Activated naive CD4-positive, alpha-beta T cell treated with anti-CD3 and anti-CD28 coated beads, Interleukin-2, amount 10 ng/mL, durations not matched to agents 5 hours and 36 hours (primary cell): ENCODE measurements around the gene SLC43A3. TPM values are rescaled to one million over a fixed set of nuclear protein-coding genes. Genes with fewer than 3 reads are reported as not detected.

ENCODE experiments used
- total RNA-seq, 2 experiments: library from RNA; stranded (reverse); gene quantifications; one replicate each; pipeline ENCODE4 v1.2.3, GENCODE V29; 2021

SLC43A3 gene
- 10 to 100 TPM; 70.4 to 77.6 TPM for total RNA-seq

GRCh38 chr11:57426929-57427726 is at the start of gene SLC43A3:
Gene SLC43A3 (minus strand): TSS chr11:57427121. CDS start chr11:57426172, 949 bp downstream.

GRCh38 chr11:57460022-57460757 is 33.3 kb upstream of the SLC43A3 start, which contains the start of gene RTN4RL2:
Gene RTN4RL2 (plus strand): TSS chr11:57460528. CDS start chr11:57460866, 338 bp downstream.

GRCh38 chr11:57390535-57390934 is 36.4 kb downstream of the SLC43A3 start, which contains the start of gene PRG2:
Gene PRG2 (minus strand): TSS chr11:57390650. CDS start chr11:57389944, 706 bp downstream.

GRCh38 chr11:57380975-57381374 is 45.9 kb downstream of the SLC43A3 start, which contains the start of gene PRG3:
Gene PRG3 (minus strand): TSS chr11:57381150. CDS start chr11:57380708, 442 bp downstream.

Other genes with a start within 250 kb of the SLC43A3 start
- gene LRRC55, start 245.2 kb downstream of the SLC43A3 start, total RNA-seq, result not detected
- gene APLNR, start 189.9 kb downstream of the SLC43A3 start, total RNA-seq, result not detected
- gene TNKS1BP1, start 102.2 kb downstream of the SLC43A3 start, total RNA-seq, result 10 to 100 TPM; 11.6 to 13.5 TPM
- 100 to 1,000 TPM; 122 to 125 TPM for gene SSRP1, start 91.2 kb downstream of the SLC43A3 start, total RNA-seq
- gene P2RX3, start 88.8 kb downstream of the SLC43A3 start, total RNA-seq, result not detected
- gene PRG3, start 46.0 kb downstream of the SLC43A3 start, total RNA-seq, result not detected
- gene PRG2, start 36.5 kb downstream of the SLC43A3 start, total RNA-seq, result under 1 TPM; 0.30 to 0.31 TPM
- under 1 TPM; 0.30 to 0.60 TPM for gene RTN4RL2, start 33.4 kb upstream of the SLC43A3 start, total RNA-seq
- 10 to 100 TPM; 29.8 to 31.1 TPM for gene SLC43A1, start 88.6 kb upstream of the SLC43A3 start, total RNA-seq
- gene TIMM10, start 103.6 kb upstream of the SLC43A3 start, total RNA-seq, result 10 to 100 TPM; 58.0 to 62.5 TPM
- gene SMTNL1, start 110.5 kb upstream of the SLC43A3 start, total RNA-seq, result not detected
- gene UBE2L6, start 140.6 kb upstream of the SLC43A3 start, total RNA-seq, result 100 to 1,000 TPM; 199 to 202 TPM
- not detected for gene SERPING1, start 170.6 kb upstream of the SLC43A3 start, total RNA-seq
- 1 to 10 TPM in 1 of 2 experiments, under 1 TPM in 1; 0.86 to 1.3 TPM for gene YPEL4, start 222.8 kb upstream of the SLC43A3 start, total RNA-seq
- 10 to 100 TPM; 15.7 to 15.8 TPM for gene CLP1, start 230.6 kb upstream of the SLC43A3 start, total RNA-seq
- 10 to 100 TPM; 73.2 to 74.8 TPM for gene ZDHHC5, start 241.0 kb upstream of the SLC43A3 start, total RNA-seq